Central memory CD4-positive, alpha-beta T cell (primary cell): ENCODE results near the gene SLC22A17.
A peak's percentile ranks its signal among the peaks of the same experiment; 100 is the strongest.

Source experiments
- DNase-seq: peaks from one replicate; pipeline ENCODE4 v3.0.0; 2022

The SLC22A17 gene

GRCh38 chr14:23306412-23307145 lies 46.1 kb downstream of the SLC22A17 start, which contains the start of gene BCL2L2:
BCL2L2 (plus strand) TSS chr14:23306833; CDS start chr14:23307768, 935 bp downstream.
- no peak for DNase-seq

GRCh38 chr14:23302290-23303225 lies 50.1 kb downstream of the SLC22A17 start, which contains the start of gene PPP1R3E:
PPP1R3E (minus strand) TSS chr14:23302859; CDS start chr14:23302576, 283 bp downstream.
- peak; percentile 86 for DNase-seq

- no peak for DNase-seq
Measured at GRCh38 chr14:23301969-23302289, 50.8 kb downstream of the SLC22A17 start.

GRCh38 chr14:23301288-23301968 lies 51.3 kb downstream of the SLC22A17 start:
- peak; percentile 98 for DNase-seq

GRCh38 chr14:23300687-23301223 lies 51.9 kb downstream of the SLC22A17 start:
- DNase-seq: no peak

- no peak for DNase-seq
Measured at GRCh38 chr14:23299986-23300686, 52.6 kb downstream of the SLC22A17 start.

- DNase-seq: peak; percentile 22
Measured at GRCh38 chr14:23299211-23299957, 53.3 kb downstream of the SLC22A17 start.

- DNase-seq: no peak
Measured at GRCh38 chr14:23297611-23298277, 54.9 kb downstream of the SLC22A17 start.

- DNase-seq: no peak
Measured at GRCh38 chr14:23297096-23297495, 55.6 kb downstream of the SLC22A17 start.
